CD14-positive monocyte (primary cell): ENCODE data around the gene EFCAB12. TPM values are rescaled to one million over a fixed set of nuclear protein-coding genes. Genes with fewer than 3 reads are reported as not detected.
A peak's percentile ranks its signal among the peaks of the same experiment; 100 is the strongest.
"Not testable (repeated sequence)": the region's sequence is repeated elsewhere in the genome, so short reads cannot be mapped to it uniquely, and the experiment has no call there.

ENCODE experiments used
- DNase-seq, 3 donors: peaks; one replicate each; pipeline ENCODE4 v3.0.0-alpha.2; 2011 to 2022
- H2AFZ ChIP-seq: 2 replicates; pipeline ENCODE4 v1.6.0; 2012; ENCODE audit warnings: mild to moderate bottlenecking, low read depth, low read length, inconsistent platforms; ENCODE audit not compliant: insufficient read depth, poor library complexity, severe bottlenecking
- H3K27ac ChIP-seq, 2 donors: 1 replicate in 1 of 2; 2 replicates in 1 of 2; pipeline ENCODE4 v1.5.1; 2012 to 2013; ENCODE audit warnings: low read length in 2 of 2, control low read depth in 1 of 2, inconsistent platforms in 1 of 2, low read depth in 1 of 2, mild to moderate bottlenecking in 1 of 2
- H3K27me3 ChIP-seq, 2 donors: one replicate each; pipeline versions ENCODE4 v1.6.0 to v1.6.1; 2011 to 2013; ENCODE audit warnings: low read length in 2 of 2; ENCODE audit not compliant: control insufficient read depth in 2 of 2, insufficient read depth in 2 of 2
- H3K36me3 ChIP-seq, 2 donors: replicated peaks in 1 of 2; 1 replicate in 1 of 2; 2 replicates in 1 of 2; pipeline versions ENCODE4 v1.5.1 to v1.6.1; 2012 to 2013; ENCODE audit warnings: low read length in 2 of 2, control low read depth in 1 of 2, inconsistent platforms in 1 of 2, mild to moderate bottlenecking in 1 of 2; ENCODE audit not compliant: insufficient read depth in 2 of 2, control insufficient read depth in 1 of 2
- H3K4me1 ChIP-seq, 2 donors: 1 replicate in 1 of 2; 2 replicates in 1 of 2; pipeline versions ENCODE4 v1.5.1 to v1.6.1; 2012 to 2013; ENCODE audit warnings: low read length in 2 of 2, control low read depth in 1 of 2, inconsistent platforms in 1 of 2, mild to moderate bottlenecking in 1 of 2, moderate library complexity in 1 of 2; ENCODE audit not compliant: insufficient read depth in 2 of 2, control insufficient read depth in 1 of 2
- H3K4me2 ChIP-seq: replicated peaks from 2 replicates; pipeline ENCODE3; 2012; ENCODE audit warnings: low read length, moderate library complexity, mild to moderate bottlenecking; ENCODE audit not compliant: poor library complexity, severe bottlenecking; ENCODE audit errors: extremely low read depth
- H3K4me3 ChIP-seq, 3 experiments: fragments of 200-600 bp in 1 of 3; sonication (generic) in 1 of 3; replicated peaks in 1 of 3; 1 replicate in 2 of 3; 2 replicates in 1 of 3; pipeline ENCODE4 v1.5.1; 2011 to 2013; ENCODE audit warnings: low read length in 3 of 3, mild to moderate bottlenecking in 3 of 3, control low read depth in 2 of 3, low read depth in 2 of 3, inconsistent platforms in 1 of 3, moderate library complexity in 1 of 3
- H3K79me2 ChIP-seq: 2 replicates; pipeline ENCODE4 v1.6.0; 2012; ENCODE audit warnings: mild to moderate bottlenecking, control low read depth, inconsistent platforms, low read length, moderate library complexity; ENCODE audit not compliant: insufficient read depth
- H3K9ac ChIP-seq: 2 replicates; pipeline ENCODE4 v1.6.0; 2017; ENCODE audit warnings: low read length, mild to moderate bottlenecking; ENCODE audit not compliant: insufficient read depth, poor library complexity, severe bottlenecking
- H3K9me3 ChIP-seq, 2 donors: replicated peaks in 1 of 2; 1 replicate in 1 of 2; 2 replicates in 1 of 2; pipeline versions ENCODE4 v1.5.1 to v1.6.1; 2012 to 2013; ENCODE audit warnings: low read length in 2 of 2, control low read depth in 1 of 2; ENCODE audit not compliant: control insufficient read depth in 1 of 2, insufficient read depth in 1 of 2
- H4K20me1 ChIP-seq: 2 replicates; pipeline ENCODE4 v1.6.0; 2012; ENCODE audit warnings: mild to moderate bottlenecking, low read length, control low read depth, moderate library complexity; ENCODE audit not compliant: insufficient read depth
- H3K27ac Mint-ChIP-seq, 7 donors: one replicate each; pipeline ENCODE4 v1.8.0; 2020; ENCODE audit warnings: mild to moderate bottlenecking in 7 of 7, mixed read lengths in 7 of 7, moderate library complexity in 6 of 7, inconsistent platforms in 2 of 7
- H3K27me3 Mint-ChIP-seq, 3 donors: one replicate each; pipeline ENCODE4 v1.8.0; 2021 to 2022; ENCODE audit warnings: low read depth in 3 of 3, mild to moderate bottlenecking in 3 of 3, mixed read lengths in 3 of 3, moderate library complexity in 3 of 3, inconsistent platforms in 1 of 3
- H3K36me3 Mint-ChIP-seq, 2 donors: one replicate each; pipeline ENCODE4 v1.8.0; 2020; ENCODE audit warnings: mixed read lengths in 2 of 2, inconsistent platforms in 1 of 2, mild to moderate bottlenecking in 1 of 2
- H3K4me1 Mint-ChIP-seq: one replicate; pipeline ENCODE4 v1.8.0; 2020; ENCODE audit warnings: mild to moderate bottlenecking, mixed read lengths
- H3K4me3 Mint-ChIP-seq, 2 donors: one replicate each; pipeline ENCODE4 v1.8.0; 2020; ENCODE audit warnings: mild to moderate bottlenecking in 2 of 2, mixed read lengths in 2 of 2, moderate library complexity in 1 of 2
- H3K9me3 Mint-ChIP-seq, 7 donors: one replicate each; pipeline ENCODE4 v1.8.0; 2020 to 2022; ENCODE audit warnings: mixed read lengths in 7 of 7, mild to moderate bottlenecking in 6 of 7, moderate library complexity in 6 of 7, inconsistent platforms in 2 of 7
- WGBS: methylation state at CpG from one replicate; pipeline ENCODE4 v1.1.5; 2013; ENCODE audit warnings: missing lambda C conversion rate; ENCODE audit not compliant: insufficient coverage; 5-methylcytosine and 5-hydroxymethylcytosine counted together
- intact Hi-C, 2 donors: fragments of 100-400 bp; cut with micrococcal nuclease; formaldehyde crosslinking; loops; one replicate each; pipeline versions ENCODE4 v1.15.0 to v1.15.1; 2023
- polyA plus RNA-seq, 3 donors: library from polyadenylated mRNA; depleted of rRNA in 1 of 3; unstranded in 2 of 3; stranded (reverse) in 1 of 3; fragments of 300-500 nt in 2 of 3; fragments of >200 nt in 1 of 3; fragmentation: Illumina TruSeq in 2 of 3; gene quantifications; 1 replicate in 2 of 3; 2 replicates in 1 of 3; pipeline ENCODE4 v1.2.3, GENCODE V29; 2012 to 2021
- TF ChIP-seq, protein P1 (sequence below): fragments of 200-600 bp; IDR thresholded peaks from one replicate; pipeline ENCODE4 v1.8.0; 2022; ENCODE audit warnings: antibody characterized with exemption, mild to moderate bottlenecking

EFCAB12 gene
- polyA plus RNA-seq, 3 donors, result 0.35 TPM; not detected in 2

DNA sequence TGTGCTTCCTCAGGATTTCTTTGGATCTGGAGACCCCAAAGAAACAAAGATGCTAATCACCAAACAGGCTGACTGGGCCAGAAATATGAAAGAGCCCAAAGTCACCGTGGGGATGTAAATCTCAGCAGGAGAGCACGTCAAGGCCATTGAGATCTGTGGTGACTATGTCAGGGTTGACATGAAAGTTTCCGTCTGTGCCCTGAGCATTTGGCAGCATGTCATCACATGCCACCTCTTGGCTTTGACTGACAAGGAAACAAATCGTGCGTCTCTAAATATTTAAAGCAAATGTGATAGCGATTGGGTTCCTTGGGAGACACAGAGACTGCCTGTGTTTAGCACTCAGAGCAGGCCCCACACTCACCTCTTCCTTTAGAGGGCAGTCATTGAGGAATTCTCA is 35.2 kb downstream of the EFCAB12 start:
- peaks cover 37% of the 10 kb centered on the region for H3K79me2 ChIP-seq
- Mint-ChIP-seq H3K27ac (peak overlapping the region in 1 of 7 donors; percentile 53), H3K4me3 (no peak overlapping the region), H3K36me3 (peaks cover 69 to 81% of the 10 kb centered on the region in 2 donors), H3K4me1 (peaks cover 15% of the 10 kb centered on the region), H3K27me3 (no peaks in the 10 kb centered on the region), H3K9me3 (no peaks in the 10 kb centered on the region)
- H3K9me3 ChIP-seq, result no peaks in the 10 kb centered on the region
- no peak overlapping the region for H2AFZ ChIP-seq
- TF ChIP-seq, protein P1, sequence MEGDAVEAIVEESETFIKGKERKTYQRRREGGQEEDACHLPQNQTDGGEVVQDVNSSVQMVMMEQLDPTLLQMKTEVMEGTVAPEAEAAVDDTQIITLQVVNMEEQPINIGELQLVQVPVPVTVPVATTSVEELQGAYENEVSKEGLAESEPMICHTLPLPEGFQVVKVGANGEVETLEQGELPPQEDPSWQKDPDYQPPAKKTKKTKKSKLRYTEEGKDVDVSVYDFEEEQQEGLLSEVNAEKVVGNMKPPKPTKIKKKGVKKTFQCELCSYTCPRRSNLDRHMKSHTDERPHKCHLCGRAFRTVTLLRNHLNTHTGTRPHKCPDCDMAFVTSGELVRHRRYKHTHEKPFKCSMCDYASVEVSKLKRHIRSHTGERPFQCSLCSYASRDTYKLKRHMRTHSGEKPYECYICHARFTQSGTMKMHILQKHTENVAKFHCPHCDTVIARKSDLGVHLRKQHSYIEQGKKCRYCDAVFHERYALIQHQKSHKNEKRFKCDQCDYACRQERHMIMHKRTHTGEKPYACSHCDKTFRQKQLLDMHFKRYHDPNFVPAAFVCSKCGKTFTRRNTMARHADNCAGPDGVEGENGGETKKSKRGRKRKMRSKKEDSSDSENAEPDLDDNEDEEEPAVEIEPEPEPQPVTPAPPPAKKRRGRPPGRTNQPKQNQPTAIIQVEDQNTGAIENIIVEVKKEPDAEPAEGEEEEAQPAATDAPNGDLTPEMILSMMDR, result no peak
- no peak overlapping the region for H3K9ac ChIP-seq
- DNase-seq, result no peak
- H3K36me3 ChIP-seq, result peaks cover 62 to 94% of the 10 kb centered on the region in 2 donors
- H3K4me2 ChIP-seq, result no peak overlapping the region
- WGBS, result 76% methylated on average over 6 of the region's 6 CpGs
- H3K27ac ChIP-seq, result no peak overlapping the region
- H3K4me3 ChIP-seq, result no peak overlapping the region
- intact Hi-C loops, result no loop called here
- peaks cover 42% of the 10 kb centered on the region for H4K20me1 ChIP-seq
- no peaks in the 10 kb centered on the region for H3K27me3 ChIP-seq
- peaks cover 7 to 9% of the 10 kb centered on the region in 2 donors for H3K4me1 ChIP-seq

DNA sequence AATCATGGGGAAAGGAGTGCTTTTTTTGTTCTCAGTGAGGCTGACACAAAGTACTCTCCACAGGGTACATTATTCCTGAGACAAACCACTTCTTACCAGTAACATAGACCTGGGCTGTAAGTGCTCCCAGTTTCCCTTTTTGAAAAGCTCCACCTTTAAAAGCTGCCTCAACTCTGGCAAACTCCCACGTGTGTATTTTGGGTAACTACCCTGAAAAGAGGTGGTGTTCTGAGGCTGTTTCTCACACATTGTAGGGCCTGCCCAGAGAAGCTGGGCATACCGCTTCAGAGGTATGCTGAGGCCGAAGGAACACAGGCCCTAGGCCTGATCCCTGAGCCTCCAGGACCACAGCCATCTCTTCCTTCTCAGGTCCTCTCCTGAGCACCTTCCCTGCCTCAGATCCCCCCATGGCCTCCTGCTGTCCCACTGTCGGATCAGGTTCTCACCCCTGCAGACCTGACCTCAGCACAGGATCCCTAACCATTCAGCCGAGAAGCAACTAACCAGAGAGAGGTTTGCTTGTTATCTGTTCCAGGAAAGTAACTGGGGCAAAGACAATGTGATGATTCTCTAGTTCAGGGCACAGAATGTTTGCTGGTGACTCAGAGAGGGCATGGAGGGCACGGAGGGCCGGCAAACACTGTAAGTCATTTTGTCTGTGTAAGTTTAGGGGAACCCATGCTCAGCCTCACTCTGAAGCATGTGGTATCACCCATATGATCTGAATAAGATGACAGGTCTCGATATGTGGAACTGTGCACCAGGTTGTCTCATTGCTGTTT is 36.1 kb downstream of the EFCAB12 start:
- H3K27ac ChIP-seq, H3K4me1 ChIP-seq, H3K27me3 ChIP-seq, H3K9me3 ChIP-seq, H3K4me3 ChIP-seq, H3K4me2 ChIP-seq, H3K4me1 Mint-ChIP-seq, H2AFZ ChIP-seq, DNase-seq, H3K27me3 Mint-ChIP-seq, intact Hi-C loops, H3K27ac Mint-ChIP-seq, H3K9ac ChIP-seq, H3K4me3 Mint-ChIP-seq, H3K9me3 Mint-ChIP-seq: not testable (repeated sequence)
- Histone ChIP-seq H3K36me3 (peaks cover 71 to 100% of the 10 kb centered on the region in 2 donors), H3K79me2 (peaks cover 28% of the 10 kb centered on the region), H4K20me1 (peaks cover 32% of the 10 kb centered on the region)
- H3K36me3 Mint-ChIP-seq, result peaks cover 79 to 90% of the 10 kb centered on the region in 2 donors
- 100% methylated on average over 2 of the region's 8 CpGs for WGBS

DNA sequence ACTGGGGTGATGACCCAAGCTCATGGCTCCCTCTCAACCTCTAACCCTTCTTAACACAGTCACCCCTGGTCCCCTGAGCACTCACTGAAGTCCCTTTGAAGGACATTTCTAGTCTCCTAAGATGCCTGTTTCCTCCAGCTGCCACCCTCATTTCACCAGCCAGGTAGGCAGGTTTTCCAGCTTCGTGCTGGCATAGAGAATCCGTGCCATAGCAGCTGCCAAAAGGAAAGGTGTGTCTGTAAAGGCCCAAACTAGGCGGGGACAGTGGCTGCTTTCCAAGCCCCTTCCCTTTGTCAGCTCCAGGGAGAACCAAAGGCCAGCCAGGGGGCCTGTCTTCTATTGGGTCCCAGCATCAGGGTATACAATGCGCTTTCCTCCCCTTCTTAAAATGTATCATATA is 36.9 kb downstream of the EFCAB12 start:
- DNase-seq, H3K27me3 ChIP-seq, H3K27me3 Mint-ChIP-seq, H3K4me3 ChIP-seq, H3K4me1 Mint-ChIP-seq, H3K27ac Mint-ChIP-seq, H3K27ac ChIP-seq, H3K9ac ChIP-seq, intact Hi-C loops, H3K9me3 Mint-ChIP-seq, H3K9me3 ChIP-seq, H2AFZ ChIP-seq, H3K4me2 ChIP-seq, H3K4me3 Mint-ChIP-seq, H3K4me1 ChIP-seq: not testable (repeated sequence)
- WGBS, result no CpG with 5 or more reads among the region's 4 CpGs
- peaks cover 79 to 90% of the 10 kb centered on the region in 2 donors for H3K36me3 Mint-ChIP-seq
- H3K79me2 ChIP-seq, result peaks cover 20% of the 10 kb centered on the region
- H4K20me1 ChIP-seq, result peaks cover 26% of the 10 kb centered on the region
- H3K36me3 ChIP-seq, result peaks cover 75 to 100% of the 10 kb centered on the region in 2 donors
